GM19397 (cell line): ENCODE measurements around the gene APCDD1L.
"Not testable (repeated sequence)": the region's sequence is repeated elsewhere in the genome, so short reads cannot be mapped to it uniquely, and the experiment has no call there.

Experiments used
- ATAC-seq: cut with Tn5 transposase; IDR thresholded peaks from one replicate; pipeline ENCODE4 v1.9.1; 2021; ENCODE audit warnings: mild to moderate bottlenecking, moderate library complexity; ENCODE audit not compliant: unreplicated experiment

The APCDD1L gene

DNA sequence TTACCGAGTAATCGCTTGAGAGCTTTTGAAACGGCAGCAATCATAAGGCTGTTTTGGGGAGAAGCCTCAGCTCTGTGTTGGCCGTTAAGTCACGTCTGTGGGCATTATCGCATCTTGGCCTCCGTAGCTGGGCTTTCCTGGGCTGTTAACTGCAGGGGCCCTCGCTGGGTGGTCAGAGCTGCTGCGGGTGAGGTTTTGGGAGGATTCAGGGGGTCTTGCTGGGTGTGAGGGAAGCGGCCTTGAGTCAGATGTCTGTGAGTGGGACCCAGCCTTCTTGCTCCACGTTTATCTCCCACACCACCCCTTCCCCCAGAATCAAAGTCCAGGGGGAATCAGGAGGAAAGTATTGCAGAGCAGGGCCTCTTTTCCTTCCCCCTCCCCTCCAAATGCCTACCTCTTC lies 3.2 kb upstream of the APCDD1L start:
- ATAC-seq = no peak

DNA sequence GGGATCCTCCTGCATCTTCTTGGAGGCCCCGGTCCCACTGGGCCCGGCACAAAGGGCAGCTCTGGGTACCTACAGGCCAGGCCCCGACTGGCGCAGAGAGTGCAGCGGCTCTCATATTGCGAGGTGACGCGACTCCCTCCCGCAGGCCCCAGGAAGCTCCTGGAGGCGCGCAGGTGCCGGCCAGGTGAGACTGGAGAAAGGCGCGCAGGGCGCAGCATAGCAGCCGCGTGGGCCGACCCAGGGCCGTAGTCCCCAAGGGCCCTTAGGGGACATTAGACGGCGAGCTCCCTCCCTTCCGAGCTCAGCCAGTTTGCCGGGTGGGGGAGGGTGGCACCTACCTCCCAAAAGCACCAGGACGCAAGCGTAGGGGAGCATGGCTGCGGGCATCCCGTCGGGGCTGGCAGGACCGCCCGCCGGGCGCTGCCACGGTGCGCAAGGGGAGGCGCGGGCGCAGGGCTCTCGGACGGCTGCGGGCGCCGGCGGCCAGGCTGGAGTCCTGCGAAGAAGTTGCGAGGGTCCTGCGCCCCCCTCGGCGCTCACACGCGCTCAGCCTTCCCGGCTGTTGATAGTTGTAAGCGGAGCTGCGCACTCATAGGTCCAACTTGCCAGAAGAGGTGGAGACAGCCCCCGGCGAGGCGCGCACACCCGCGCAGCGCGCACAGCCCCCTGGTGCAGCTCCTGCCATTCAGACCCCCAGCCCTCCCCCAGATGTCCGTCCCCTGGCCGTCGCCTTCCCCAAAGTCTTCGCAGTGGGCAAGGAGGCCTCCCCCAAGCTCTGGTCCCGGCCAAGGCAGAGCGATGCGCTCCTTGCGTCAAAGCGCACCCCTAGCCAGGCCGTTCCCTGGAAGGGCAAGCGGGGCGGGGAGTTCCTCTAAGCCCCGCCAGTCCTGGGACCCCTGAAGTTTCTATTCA lies 622 bp downstream of the APCDD1L start:
- no peak for ATAC-seq

DNA sequence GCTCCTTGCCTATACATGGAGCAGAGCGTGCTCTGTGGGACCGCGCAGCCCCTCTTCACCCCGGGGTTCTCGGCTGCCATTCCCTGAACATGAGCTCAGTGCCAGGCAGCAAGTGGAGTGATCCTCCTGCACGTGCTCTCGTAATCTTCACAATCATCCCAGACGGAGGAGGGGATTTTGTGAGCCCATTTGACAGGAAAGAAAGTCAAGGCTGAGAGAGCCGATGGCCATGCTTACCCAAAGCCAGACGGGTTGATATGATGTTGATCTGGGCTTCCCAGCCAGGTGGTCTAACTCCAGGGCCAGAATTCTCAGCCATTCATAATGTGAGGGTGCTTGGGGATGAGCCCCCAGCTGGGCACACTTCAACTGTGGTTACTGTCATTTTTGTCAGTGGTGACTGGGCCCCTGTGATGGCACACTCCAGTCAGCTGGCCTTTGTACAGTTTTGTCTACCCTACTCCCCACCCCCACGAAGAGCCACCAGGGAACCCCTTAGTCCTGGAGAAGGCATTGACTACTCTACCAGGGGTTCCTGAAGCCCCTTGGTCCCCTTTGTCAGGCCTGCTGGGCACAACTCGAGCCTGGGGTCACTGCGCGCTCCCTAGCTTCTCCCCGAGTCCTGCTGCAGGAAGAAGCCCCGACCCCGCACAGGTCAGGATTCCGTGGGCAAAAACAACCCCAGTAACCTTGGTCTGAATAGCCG lies 1.5 kb downstream of the APCDD1L start:
- ATAC-seq = no peak

DNA sequence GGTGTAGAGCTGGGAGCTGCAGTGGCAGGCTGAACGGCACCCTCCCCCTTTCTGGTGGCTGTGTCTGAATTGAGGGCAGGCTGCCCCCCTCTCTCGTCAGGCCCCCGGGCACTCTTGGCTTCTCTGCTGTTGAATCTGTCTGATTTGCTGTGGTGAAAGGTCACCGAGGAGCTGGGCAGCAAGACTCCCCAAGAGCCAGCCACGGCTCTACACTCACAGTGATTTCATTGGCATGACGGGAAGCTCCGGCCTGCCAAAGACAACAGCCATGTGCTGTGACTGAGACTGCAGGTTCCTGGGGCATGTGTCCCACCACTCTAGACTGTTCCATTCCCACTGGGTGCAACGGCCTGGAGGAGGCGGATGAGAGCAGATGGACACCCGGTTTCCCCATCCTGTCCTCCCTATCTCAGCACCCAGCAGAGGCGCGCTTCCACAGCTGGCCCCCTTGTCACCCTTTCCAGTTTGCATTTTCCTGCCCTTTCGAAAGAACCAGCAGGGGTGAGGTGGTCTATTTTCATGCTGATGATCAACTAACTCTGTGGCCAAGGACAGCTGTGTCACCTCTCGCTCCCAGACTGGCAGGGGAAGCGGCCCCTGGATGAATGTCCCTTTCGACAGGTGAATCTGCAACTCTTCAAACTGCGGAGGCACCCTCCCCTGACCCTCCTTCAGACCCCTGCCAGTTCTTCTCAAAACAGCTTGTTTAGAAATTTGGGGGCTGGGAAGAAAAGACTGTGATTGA lies 2.2 kb downstream of the APCDD1L start:
- no peak for ATAC-seq

DNA sequence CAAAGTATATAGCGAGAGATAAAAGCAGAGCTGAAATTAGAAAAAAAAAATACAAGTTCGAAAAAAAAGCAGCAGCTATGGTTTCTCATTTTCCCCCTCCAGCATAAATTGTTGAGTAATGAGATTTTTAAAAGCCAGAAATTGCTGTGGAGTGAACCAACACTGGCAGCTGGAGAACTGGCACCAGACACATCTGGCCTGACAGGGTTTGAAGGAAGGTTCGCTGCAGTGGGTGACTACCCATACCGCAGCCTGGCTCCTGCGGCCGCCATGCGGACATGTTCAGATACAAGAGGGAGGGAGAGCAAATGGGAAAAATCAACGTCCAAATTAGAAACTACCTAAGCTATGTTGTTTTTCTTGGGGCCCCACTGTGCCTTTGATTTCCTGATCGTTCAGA lies 3.3 kb downstream of the APCDD1L start:
- no peak for ATAC-seq

DNA sequence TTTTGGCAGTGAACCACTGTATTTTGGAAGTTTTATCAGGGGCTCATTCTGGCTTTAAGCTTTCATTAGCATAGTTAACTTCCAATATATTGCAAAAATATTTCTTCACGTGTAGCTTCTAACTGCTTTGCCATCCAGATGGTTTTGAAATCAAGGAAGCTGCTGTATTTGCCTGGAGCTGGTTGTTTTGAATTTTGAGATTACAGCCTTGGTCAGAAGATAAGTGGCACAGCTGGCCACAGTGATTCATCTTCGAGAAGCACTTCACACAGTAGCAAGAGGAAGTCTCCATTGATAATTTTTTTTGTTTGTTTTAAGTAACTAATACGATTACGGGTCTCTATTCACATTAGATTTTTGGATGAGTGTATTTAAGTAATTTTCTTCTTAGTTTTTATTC lies 3.8 kb downstream of the APCDD1L start:
- ATAC-seq = no peak

DNA sequence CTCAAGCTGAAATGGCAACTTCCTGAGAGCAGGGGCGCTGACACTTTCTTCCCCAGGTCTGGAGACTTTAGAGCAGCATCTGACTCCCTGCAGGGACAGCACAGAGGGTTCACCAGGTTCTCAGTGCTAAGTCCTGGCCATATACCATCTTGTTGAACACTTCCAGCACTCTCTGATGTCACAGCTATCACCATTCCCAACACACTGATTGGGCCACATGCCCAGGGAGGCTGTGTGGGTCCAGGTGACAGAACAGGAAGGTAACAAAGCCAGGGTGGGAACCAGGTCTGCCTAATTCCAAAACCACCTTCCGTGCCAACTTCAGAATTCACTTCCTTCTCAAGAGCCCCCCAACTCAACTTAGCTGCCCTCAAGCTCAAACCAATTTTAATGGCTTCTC lies 4.3 kb downstream of the APCDD1L start:
- ATAC-seq = no peak

DNA sequence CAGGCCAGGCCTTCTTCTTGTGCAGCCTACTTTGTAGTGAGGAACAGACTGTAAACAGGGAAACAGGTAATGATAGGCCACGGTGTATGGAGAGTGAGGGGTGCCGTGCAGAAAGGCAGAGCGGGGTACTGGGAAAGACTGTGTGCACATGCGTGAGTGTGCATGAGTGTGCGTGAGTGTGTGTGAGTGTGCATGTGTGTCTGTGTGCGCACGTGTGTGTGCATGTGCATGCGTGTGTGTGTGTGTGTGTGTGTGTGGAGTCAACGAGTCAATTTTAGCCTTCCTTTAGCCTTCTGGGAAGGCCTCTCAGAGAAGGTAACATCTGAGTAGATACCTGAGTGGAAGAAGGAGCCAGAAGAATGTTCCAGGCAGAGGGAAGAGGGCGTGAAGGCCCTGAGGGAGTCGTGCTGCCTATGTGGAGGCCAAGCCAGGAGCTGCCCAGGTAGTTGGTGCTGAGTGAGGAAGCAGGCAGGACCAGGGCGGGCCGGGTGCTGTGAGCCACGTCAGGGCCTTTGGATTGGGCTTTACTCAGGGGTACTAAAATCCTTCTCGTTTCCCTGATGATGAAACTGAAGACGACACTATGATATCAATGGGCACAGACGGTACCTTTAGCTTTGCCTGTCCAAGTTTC lies 6.3 kb downstream of the APCDD1L start:
- ATAC-seq = no peak

DNA sequence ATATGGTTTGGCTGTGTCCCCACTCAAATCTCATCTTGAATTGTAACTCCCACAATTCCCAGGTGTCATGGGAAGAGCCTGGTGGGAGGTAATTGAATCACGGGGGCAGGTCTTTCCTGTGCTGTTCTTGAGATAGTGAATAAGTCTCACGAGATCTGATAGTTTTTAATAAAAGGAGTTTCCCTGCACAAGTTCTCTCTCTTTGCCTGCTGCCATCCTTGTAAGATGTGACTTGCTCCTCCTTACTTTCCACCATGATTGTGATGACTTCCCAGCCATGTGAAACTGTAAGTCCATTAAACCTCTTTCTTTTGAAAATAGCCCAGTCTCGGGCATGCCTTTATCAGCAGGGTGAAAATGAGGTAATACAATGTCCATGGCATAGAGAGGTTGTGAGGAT lies 8.2 kb downstream of the APCDD1L start:
- not testable (repeated sequence) for ATAC-seq

DNA sequence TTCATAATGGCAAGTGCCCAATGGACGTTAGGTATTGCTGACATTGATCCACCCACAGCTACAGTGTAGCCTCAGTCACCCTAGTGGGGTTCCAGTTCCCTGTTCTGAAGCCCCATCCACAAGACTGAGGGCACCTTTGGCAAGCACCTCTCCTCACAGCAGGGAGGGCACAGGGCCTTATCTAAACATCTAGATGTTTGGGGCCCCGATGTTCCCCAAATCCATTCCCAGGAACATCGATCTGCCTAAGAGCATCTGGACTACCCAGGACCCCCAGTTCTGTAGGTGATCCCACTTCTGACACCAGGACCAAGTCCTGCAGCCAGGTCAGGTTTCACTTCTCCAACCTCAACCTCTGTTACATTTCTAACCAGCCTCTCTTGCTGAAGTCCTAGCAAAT lies 10.6 kb downstream of the APCDD1L start:
- no peak for ATAC-seq

DNA sequence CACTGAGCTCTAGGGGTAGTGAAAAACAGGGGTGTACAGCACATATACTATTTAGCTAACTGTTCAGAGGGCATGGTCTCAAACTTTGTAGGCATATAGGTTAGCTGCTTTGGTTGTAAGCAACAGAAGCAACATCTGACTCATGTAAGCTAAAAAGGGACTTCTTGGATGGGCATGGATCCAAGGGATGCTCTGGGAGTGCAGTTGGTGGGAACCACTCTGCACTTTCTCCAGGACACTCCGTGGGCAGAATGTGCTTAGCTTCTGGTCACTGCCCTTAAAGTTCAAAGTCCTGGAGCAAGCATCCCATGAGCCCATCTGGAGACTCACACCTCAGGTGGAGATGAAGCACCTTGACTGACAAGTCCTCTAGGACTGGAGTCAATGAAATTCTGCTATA lies 11.5 kb downstream of the APCDD1L start:
- ATAC-seq = no peak

DNA sequence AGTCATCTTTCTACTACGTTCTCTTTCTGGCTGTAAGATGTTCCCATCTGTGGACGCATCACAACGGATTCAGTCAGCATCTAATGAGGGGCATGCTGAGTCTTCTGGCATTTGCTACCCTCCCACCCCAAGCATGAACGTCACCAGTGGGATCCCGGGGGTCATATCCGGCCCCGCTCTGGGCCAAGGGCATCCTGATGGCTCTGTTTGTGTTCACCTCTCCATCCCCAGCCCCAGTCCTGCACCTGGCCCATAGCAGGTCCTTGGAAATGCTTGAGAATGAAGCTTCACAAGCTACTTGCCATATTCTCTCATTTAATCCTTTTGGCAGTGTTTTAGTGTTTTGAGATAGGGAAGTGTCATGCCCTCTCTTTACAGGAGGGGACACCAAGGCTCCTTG lies 14.9 kb downstream of the APCDD1L start:
- ATAC-seq = no peak

DNA sequence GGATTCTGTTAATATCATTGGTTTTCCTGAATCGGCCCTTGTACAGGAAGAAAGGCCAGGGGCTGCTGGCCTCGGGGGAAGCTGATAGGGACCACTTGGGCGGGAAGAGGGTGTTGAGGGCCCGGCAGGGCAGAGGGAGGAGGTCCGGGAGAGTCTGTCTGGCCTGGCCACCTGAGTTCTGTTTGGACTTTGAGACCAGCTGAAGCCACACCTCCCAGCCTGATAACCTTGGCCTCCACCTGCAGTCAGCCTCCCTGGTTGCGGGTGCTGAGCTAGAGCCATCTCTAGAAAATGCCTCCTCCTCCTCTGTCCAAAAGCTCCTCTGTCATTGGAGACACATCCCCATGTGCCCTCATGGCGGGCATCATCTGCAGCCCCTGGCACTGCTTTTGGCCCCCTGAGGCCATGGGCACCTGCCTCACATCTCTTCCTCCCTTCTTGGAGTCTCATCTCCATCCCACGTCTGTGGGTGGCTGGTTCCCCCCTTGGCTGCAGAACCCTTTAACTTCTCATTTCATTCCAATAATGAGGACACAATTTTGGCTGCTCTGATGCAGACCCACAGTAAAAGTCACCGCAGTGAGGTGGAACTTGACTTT lies 16.6 kb downstream of the APCDD1L start:
- no peak for ATAC-seq

DNA sequence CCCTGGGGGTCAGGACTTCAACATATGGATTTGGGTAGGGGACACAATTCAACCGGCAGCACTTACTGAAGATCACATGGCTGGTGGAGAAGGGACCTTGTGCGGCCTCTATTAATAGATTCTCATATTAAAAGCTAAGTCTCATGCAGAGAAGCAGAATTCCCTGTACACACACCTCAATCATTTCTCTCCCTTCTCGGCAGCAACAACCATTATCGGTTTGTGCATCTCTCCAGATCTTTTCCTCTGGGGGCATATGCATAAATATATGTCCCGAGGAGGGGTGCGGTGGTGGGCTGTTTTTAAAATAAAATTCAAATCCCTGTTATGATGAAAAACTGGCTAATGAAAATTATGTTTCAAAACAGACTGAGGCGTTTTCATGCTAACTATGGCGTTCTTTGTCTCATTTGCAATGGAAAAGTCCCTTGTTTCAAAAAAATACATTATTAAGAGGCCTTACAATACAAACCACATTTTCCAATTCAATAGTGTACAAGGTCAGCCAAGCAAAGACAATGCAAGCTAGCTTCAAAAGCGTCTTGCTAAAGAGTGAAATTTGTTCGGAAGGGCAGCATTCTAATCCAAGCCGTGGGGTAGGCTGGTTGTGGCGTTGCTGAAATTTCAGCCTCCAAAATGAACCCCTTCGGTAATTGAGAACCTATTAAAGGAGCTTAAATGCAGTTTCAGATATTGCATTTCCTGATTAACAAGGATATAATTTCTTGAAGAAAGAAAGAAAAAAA lies 17.3 kb downstream of the APCDD1L start:
- no peak for ATAC-seq

DNA sequence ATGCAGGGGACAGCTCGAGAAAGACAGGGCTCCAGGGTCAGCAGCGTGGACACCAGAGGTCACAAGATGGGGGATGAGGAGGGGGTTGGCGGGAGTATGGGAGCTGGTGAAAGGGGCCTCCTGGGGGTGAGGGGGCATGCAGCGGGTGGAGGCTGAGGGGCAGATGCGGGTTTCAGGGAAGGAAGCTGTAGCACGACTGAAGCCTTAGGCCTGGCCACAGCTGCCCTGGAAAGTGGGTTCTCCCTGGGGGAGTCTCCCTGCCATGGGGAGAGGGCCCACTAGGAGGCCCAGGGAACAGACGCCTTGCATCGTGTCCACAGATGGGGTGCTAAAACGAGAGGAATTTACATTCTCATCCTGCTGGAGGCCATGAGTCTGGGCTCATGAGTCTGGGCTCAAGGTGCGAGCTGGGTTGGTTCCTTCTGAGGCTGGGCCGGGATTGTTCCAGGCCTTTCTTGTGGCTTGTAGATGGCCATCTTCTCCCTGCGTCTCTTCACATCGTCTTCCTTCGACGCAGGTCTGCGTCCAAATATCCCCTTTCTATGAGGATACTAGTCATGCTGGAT lies 18.0 kb downstream of the APCDD1L start:
- no peak for ATAC-seq

DNA sequence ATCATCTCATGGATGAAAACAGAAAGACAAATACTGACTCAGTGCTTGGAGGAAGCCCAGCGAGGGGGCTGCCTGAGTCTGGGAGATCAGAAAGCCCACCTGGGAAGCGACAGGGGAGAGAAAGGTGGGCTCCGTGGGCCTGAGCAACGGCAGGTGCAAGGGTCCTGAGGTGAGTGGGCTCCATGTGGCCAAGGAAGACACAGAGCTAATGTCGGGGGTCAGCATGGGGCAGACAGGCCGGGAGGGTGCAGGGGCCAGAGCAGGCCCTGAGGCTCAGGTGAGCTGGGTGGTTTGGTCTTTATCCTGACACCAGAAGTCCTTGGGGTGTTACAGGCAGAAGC lies 18.8 kb downstream of the APCDD1L start:
- ATAC-seq = no peak

DNA sequence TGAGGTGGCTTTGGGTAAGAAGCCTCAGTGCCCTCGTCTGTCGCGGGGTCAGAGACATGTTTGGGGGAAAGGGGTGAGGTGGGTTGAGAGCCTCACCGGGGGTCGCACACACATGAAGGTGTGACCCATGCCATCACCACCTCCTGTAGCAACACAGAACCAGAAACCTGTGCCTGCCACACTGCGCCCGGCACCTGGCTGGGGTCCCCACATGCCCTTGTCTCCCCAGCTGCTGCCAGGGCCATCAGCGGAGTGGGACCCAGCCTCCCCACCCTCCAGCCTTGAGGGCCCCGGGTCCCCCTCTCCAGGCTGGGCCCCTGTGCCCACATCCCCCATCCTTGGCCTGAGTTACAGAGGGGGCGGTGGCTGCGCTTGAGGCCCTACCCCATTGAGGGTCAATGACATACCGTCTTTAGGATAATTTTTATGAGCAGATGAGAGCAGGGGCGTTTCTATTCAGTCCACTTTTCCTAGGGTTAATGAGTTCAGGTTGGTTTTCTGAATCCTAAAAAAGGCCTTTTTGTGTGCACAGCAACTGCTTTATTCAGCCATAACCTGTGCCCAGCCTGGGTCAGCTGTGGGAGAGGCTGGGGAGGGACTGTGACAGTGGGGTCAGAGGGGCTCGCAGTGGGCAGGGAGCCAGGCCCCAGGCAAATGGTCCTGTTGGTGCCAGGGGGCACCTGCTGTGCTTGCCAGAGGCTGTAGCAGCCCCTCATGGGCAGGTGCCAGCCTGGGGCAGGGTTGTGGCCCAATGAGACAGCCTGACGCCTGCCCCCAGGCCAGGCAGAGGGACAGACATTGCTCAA lies 19.4 kb downstream of the APCDD1L start:
- no peak for ATAC-seq

DNA sequence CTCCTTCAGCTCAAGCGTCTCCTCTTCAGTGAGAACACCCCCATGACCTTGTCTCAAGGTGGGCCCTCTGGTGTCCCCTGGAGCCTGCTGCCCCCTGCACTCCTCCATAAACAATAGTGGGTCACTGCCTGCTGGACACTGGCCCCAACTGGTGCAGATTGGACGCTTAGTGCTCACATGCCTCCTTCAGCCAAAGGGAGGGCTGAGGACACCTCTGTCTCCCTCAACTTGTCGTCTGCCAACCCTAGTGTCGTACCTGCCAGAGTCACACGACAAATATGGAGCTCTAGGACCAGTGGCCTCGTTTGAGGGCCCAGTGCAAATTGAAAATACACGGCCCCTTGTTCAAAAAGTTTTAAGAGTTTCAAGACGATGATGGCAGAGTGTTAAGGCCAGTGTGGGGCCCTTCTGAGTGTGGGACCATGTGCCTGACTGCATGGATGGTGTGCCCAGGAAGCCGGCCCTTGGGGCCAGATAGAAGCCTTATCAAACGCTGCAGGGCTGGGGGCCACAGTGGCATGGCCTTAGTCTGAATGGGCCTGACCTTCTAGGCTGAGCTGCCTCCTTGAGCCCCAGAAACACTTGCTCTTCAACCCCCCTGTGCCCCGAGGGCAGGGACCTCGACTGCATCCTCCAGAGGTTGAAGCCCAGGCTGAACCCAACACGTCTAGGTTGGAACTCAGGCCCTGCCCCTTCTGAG lies 20.1 kb downstream of the APCDD1L start:
- no peak for ATAC-seq
